HepG2 (cell line): ENCODE results near the gene NCOA7. TPM values are rescaled to one million over a fixed set of nuclear protein-coding genes. Genes with fewer than 3 reads are reported as not detected.

Experiments used
- ATAC-seq: fragments of 200-7000 bp; cut with Tn5 transposase; 3 replicates; pipeline ENCODE4 v1.9.1; 2020; ENCODE audit warnings: mild to moderate bottlenecking, moderate library complexity
- BruUV-seq: library from RNA; stranded (reverse); fragments of 400-500 nt; replicated peaks from 2 replicates; lab custom pipeline; 2021; lab: Mats Ljungman, UMichigan
- CTCF ChIA-PET: fragments of 300-600 bp; formaldehyde crosslinking; extraction: SDS; loops from one replicate; lab custom pipeline; 2021; ENCODE audit warnings: low total read pairs, inconsistent platforms, low intra/inter-chr PET ratio; lab: Yijun Ruan, JAX
- POLR2A ChIA-PET: fragments of 350-600 bp; sonication (Branson Sonifier 250); formaldehyde crosslinking; loops from one replicate; lab custom pipeline; 2020; ENCODE audit warnings: antibody characterized with exemption, inconsistent platforms; lab: Yijun Ruan, JAX
- DNase-seq: peaks from one replicate; pipeline ENCODE4 v3.0.0-alpha.2; 2015; ENCODE audit warnings: low spot score
- FAIRE-seq: peaks from 3 replicates; lab custom pipeline; 2011; peaks lifted over from hg19 to GRCh38; lab: Jason Lieb, UNC
- H2AFZ ChIP-seq: one replicate; pipeline ENCODE4 v1.6.1; 2011; ENCODE audit warnings: low read length, inconsistent platforms
- H3K27ac ChIP-seq: fragments of 300-600 bp; 3 replicates; pipeline ENCODE4 v1.8.0; 2011; ENCODE audit warnings: mixed run types, mild to moderate bottlenecking, mixed read lengths, low read length, inconsistent platforms; ENCODE audit not compliant: insufficient read depth; ENCODE audit errors: extremely low read length
- H3K27me3 ChIP-seq, 2 experiments: fragments of 200-600 bp in 1 of 2; 2 replicates in 1 of 2; 3 replicates in 1 of 2; pipeline versions ENCODE4 v1.6.0 to v1.8.0; 2011; ENCODE audit warnings: low read length in 2 of 2, mild to moderate bottlenecking in 2 of 2, moderate library complexity in 2 of 2, inconsistent platforms in 1 of 2; ENCODE audit not compliant: insufficient read depth in 2 of 2, control insufficient read depth in 1 of 2
- H3K36me3 ChIP-seq, 2 experiments: fragments of 200-600 bp in 1 of 2; replicated peaks in 1 of 2; 2 replicates in 1 of 2; 3 replicates in 1 of 2; pipeline versions ENCODE4 v1.5.1 to v1.8.0; 2011; ENCODE audit warnings: low read length in 2 of 2, inconsistent platforms in 1 of 2; ENCODE audit not compliant: insufficient read depth in 2 of 2, control insufficient read depth in 1 of 2
- H3K4me1 ChIP-seq: 2 replicates; pipeline ENCODE4 v1.5.1; 2012; ENCODE audit warnings: low read length, inconsistent platforms; ENCODE audit not compliant: insufficient read depth
- H3K4me2 ChIP-seq: 2 replicates; pipeline ENCODE4 v1.6.0; 2011; ENCODE audit warnings: low read depth, low read length, inconsistent platforms
- H3K4me3 ChIP-seq, 3 experiments: fragments of 200-600 bp in 1 of 3; sonication (generic), shearing (Covaris generic) in 1 of 3; replicated peaks in 1 of 3; 2 replicates each; pipeline ENCODE4 v1.5.1; 2011 to 2016; ENCODE audit warnings: low read length in 3 of 3, inconsistent platforms in 2 of 3, low read depth in 2 of 3, mild to moderate bottlenecking in 2 of 3, control low read depth in 1 of 3, mixed read lengths in 1 of 3; ENCODE audit not compliant: insufficient read depth in 1 of 3
- H3K79me2 ChIP-seq: one replicate; pipeline ENCODE4 v1.6.1; 2011; ENCODE audit warnings: low read length, inconsistent platforms; ENCODE audit not compliant: insufficient read depth
- H3K9ac ChIP-seq: 2 replicates; pipeline ENCODE4 v1.6.0; 2011; ENCODE audit warnings: mild to moderate bottlenecking, low read depth, low read length, inconsistent platforms; ENCODE audit not compliant: insufficient read depth
- H3K9me3 ChIP-seq: 2 replicates; pipeline ENCODE4 v1.5.1; 2012; ENCODE audit warnings: mild to moderate bottlenecking, low read length
- H4K20me1 ChIP-seq: 2 replicates; pipeline ENCODE4 v1.6.0; 2011; ENCODE audit warnings: inconsistent platforms, mild to moderate bottlenecking, low read length, moderate library complexity; ENCODE audit not compliant: insufficient read depth
- CEBPB ChIP-seq: IDR thresholded peaks from 2 replicates; pipeline ENCODE4 v1.6.1; 2011; ENCODE audit warnings: low read depth, low read length, improper control_type of control experiment, borderline replicate concordance
- MIXL1 ChIP-seq: IDR thresholded peaks from 2 replicates; pipeline ENCODE4 v1.6.1; 2016
- NFIC ChIP-seq: IDR thresholded peaks from 2 replicates; pipeline ENCODE4 v1.6.1; 2012; ENCODE audit warnings: mild to moderate bottlenecking, low read length, inconsistent platforms
- ZIK1 ChIP-seq: sonication (generic); formaldehyde crosslinking; IDR thresholded peaks from 2 replicates; pipeline ENCODE4 v1.5.0; 2020; ENCODE audit warnings: mild to moderate bottlenecking, low read depth, missing genetic modification reagents, borderline replicate concordance
- ZNF20 ChIP-seq: sonication (generic); formaldehyde crosslinking; IDR thresholded peaks from 2 replicates; pipeline ENCODE4 v1.4.0; 2020; ENCODE audit warnings: mild to moderate bottlenecking, moderate library complexity, missing genetic modification reagents
- ZNF335 ChIP-seq: sonication (generic); formaldehyde crosslinking; IDR thresholded peaks from 2 replicates; pipeline ENCODE4 v1.4.0; 2020; ENCODE audit warnings: missing genetic modification reagents
- ZNF468 ChIP-seq: sonication (generic); formaldehyde crosslinking; IDR thresholded peaks from 2 replicates; pipeline ENCODE4 v1.8.0; 2022; ENCODE audit warnings: mild to moderate bottlenecking, moderate library complexity, missing genetic modification reagents
- ZNF564 ChIP-seq: sonication (generic); formaldehyde crosslinking; IDR thresholded peaks from 2 replicates; pipeline ENCODE4 v1.8.1; 2023; ENCODE audit warnings: mild to moderate bottlenecking, missing genetic modification reagents
- WGBS: methylation state at CpG from one replicate; pipeline ENCODE4 v1.1.6; 2017; ENCODE audit warnings: low lambda C conversion rate; 5-methylcytosine and 5-hydroxymethylcytosine counted together
- in situ Hi-C: cut with HindIII; loops from 2 replicates; pipeline ENCODE4 v1.10.0; 2017; ENCODE audit warnings: low pct_unique_long_range_greater_than_20kb; ENCODE audit not compliant: extremely low pct_ligation_motif_present
- intact Hi-C: fragments of 100-400 bp; cut with micrococcal nuclease; formaldehyde crosslinking; loops from one replicate; pipeline ENCODE4 v1.10.0; 2022; ENCODE audit not compliant: unreplicated experiment
- polyA plus RNA-seq, 8 experiments: library from polyadenylated mRNA; depleted of rRNA in 3 of 8; stranded (reverse) in 7 of 8; unstranded in 1 of 8; fragments of >200 nt; fragmentation: Illumina TruSeq in 4 of 8; extraction: Trizol in 4 of 8; gene quantifications; 2 replicates each; pipeline versions ENCODE4 v1.2.1 to v1.2.3, GENCODE V29; 2011 to 2016; ENCODE audit warnings: low read depth in 4 of 8, missing spikeins in 1 of 8, mixed read lengths in 1 of 8; ENCODE audit not compliant: insufficient read depth in 1 of 8
- total RNA-seq, 5 experiments: library from RNA; depleted of rRNA; stranded (reverse); fragments of >200 nt; fragmentation: Illumina TruSeq; extraction: Trizol; gene quantifications; 2 replicates each; pipeline ENCODE4 v1.2.3, GENCODE V29; 2016; ENCODE audit warnings: low read depth in 1 of 5
- TF ChIP-seq, protein P1 (sequence below): sonication (generic); formaldehyde crosslinking; IDR thresholded peaks from 2 replicates; pipeline ENCODE4 v1.4.0; 2020; ENCODE audit warnings: mild to moderate bottlenecking, missing genetic modification reagents

The NCOA7 gene
- total and polyA plus RNA-seq, 2 of the 13 experiments (the other 11 are each of a cell fraction or from before 2014, with no cell fraction given): 13.6 to 20.8 TPM

GRCh38 chr6:125824946-125825771 is 34.4 kb downstream of the NCOA7 start:
- Histone ChIP-seq H3K4me1 (peaks cover 28% of the 10 kb centered on the region), H3K27ac (no peak overlapping the region), H3K27me3 (no peaks in the 10 kb centered on the region), H4K20me1 (no peaks in the 10 kb centered on the region), H3K9ac (no peak overlapping the region), H3K9me3 (no peaks in the 10 kb centered on the region), H3K4me2 (no peak overlapping the region), H3K79me2 (no peaks in the 10 kb centered on the region), H3K4me3 (no peak overlapping the region), H3K36me3 (no peaks in the 10 kb centered on the region; a peak in 1 of 5 replicates), H2AFZ (no peak overlapping the region)
- CTCF ChIA-PET: no interaction called here
- in situ Hi-C loops (no loop called here), intact Hi-C loops (no loop called here)
- no peak for DNase-seq
- no peak for FAIRE-seq
- WGBS: 93% methylated on average over 8 of the region's 8 CpGs
- no peak for ATAC-seq
- TF ChIP-seq ZNF335 (no peak), CEBPB (0 out of 2 replicates have a peak, but pooled peaks have one; percentile 0)
- POLR2A ChIA-PET: no interaction called here
- no TSS peak for BruUV-seq

DNA sequence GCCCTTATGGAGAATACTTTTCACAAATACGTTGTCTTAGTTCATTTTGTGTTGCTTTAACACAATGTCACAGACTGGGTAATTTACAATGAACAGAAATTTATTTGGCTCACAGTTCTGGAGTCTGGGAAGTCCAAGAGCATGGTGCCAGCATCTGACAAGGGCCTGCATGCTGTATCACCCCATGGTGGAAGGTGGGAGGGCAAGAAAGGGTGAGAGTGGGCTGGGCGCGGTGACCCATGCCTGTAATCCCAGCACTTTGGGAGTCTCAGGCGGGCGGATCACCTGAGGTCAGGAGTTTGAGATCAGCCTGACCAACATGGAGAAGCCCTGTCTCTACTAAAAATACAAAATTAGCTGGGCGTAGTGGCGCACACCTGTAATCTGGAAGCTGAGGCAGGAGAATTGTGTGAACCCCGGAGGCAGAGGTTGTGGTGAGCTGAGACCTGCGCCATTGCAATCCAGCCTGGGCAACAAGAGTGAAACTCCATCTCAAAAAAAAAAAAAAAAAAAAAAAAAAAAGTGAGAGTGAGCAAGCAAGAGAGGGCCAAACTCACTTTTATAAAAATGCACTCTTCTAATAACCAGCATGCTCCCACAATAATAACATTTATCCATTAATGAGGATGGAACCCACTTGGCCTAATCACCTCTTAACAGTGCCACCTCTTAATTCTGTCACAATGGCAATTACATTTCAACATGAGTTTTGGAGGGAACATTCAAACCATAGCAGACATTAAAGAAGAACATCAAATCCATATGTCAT is 36.1 kb downstream of the NCOA7 start:
- no peak overlapping the region for H3K4me3 ChIP-seq
- H3K9ac ChIP-seq: no peak overlapping the region
- H3K79me2 ChIP-seq: no peaks in the 10 kb centered on the region
- no TSS peak for BruUV-seq
- POLR2A ChIA-PET: no interaction called here
- CTCF ChIA-PET: no interaction called here
- no peaks in the 10 kb centered on the region; a peak in 1 of 5 replicates for H3K36me3 ChIP-seq
- H3K4me2 ChIP-seq: no peak overlapping the region
- no peak for DNase-seq
- peaks cover 11% of the 10 kb centered on the region for H3K4me1 ChIP-seq
- H4K20me1 ChIP-seq: no peaks in the 10 kb centered on the region
- no peak overlapping the region for H2AFZ ChIP-seq
- ATAC-seq: no peak
- WGBS: 98% methylated on average over 9 of the region's 9 CpGs
- no peak for FAIRE-seq
- TF ChIP-seq MIXL1 (CRISPR knock-in tag) (no peak), ZNF564 (CRISPR knock-in tag) (peak; percentile 77; the same call in 1 of the 2 replicates), NFIC (no peak), ZNF468 (no peak), ZIK1 (CRISPR knock-in tag) (no peak), ZNF20 (no peak)
- TF ChIP-seq, protein P1, sequence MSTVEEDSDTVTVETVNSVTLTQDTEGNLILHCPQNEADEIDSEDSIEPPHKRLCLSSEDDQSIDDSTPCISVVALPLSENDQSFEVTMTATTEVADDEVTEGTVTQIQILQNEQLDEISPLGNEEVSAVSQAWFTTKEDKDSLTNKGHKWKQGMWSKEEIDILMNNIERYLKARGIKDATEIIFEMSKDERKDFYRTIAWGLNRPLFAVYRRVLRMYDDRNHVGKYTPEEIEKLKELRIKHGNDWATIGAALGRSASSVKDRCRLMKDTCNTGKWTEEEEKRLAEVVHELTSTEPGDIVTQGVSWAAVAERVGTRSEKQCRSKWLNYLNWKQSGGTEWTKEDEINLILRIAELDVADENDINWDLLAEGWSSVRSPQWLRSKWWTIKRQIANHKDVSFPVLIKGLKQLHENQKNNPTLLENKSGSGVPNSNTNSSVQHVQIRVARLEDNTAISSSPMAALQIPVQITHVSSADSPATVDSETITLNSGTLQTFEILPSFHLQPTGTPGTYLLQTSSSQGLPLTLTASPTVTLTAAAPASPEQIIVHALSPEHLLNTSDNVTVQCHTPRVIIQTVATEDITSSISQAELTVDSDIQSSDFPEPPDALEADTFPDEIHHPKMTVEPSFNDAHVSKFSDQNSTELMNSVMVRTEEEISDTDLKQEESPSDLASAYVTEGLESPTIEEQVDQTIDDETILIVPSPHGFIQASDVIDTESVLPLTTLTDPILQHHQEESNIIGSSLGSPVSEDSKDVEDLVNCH (CRISPR knock-in tag): no peak
- H3K9me3 ChIP-seq: no peaks in the 10 kb centered on the region
- intact Hi-C loops: no loop called here
- in situ Hi-C loops: no loop called here
- no peaks in the 10 kb centered on the region for H3K27me3 ChIP-seq
- no peak overlapping the region for H3K27ac ChIP-seq
